ENCODE data around the gene LRSAM1. TPM values are rescaled to one million over a fixed set of nuclear protein-coding genes. Genes with fewer than 3 reads are reported as not detected.
A peak's percentile ranks its signal among the peaks of the same experiment; 100 is the strongest.

LRSAM1 gene
- total RNA-seq, 2 donors from 2014 or later, result 17.5 to 34.4 TPM

- Mint-ChIP-seq H3K27ac (no peak overlapping the region), H3K36me3 (no peaks in the 10 kb centered on the region), H3K27me3 (no peaks in the 10 kb centered on the region), H3K4me1 (ENCODE audit: low read depth in 2 of 2) (no peaks in the 10 kb centered on the region), H3K4me3 (no peak overlapping the region), H3K9me3 (no peaks in the 10 kb centered on the region)
- DNase-seq (ENCODE audit: low spot score) (peak; percentile 35), ATAC-seq (no peak)
Observed at GRCh38 chr9:127502706-127503378, 51.5 kb downstream of the LRSAM1 start.

GRCh38 chr9:127503379-127503921, 52.1 kb downstream of the LRSAM1 start:
- Mint-ChIP-seq H3K4me3 (no peak overlapping the region), H3K36me3 (no peaks in the 10 kb centered on the region), H3K27ac (no peak overlapping the region), H3K4me1 (ENCODE audit: low read depth in 2 of 2) (no peaks in the 10 kb centered on the region), H3K27me3 (no peaks in the 10 kb centered on the region), H3K9me3 (no peaks in the 10 kb centered on the region)
- peak; percentile 56 for DNase-seq (ENCODE audit: low spot score)
- no peak for ATAC-seq

- Mint-ChIP-seq H3K36me3 (no peaks in the 10 kb centered on the region), H3K4me3 (no peak overlapping the region), H3K4me1 (ENCODE audit: low read depth in 2 of 2) (no peaks in the 10 kb centered on the region), H3K9me3 (no peaks in the 10 kb centered on the region), H3K27me3 (no peaks in the 10 kb centered on the region), H3K27ac (no peak overlapping the region)
- peak; percentile 83 for DNase-seq (ENCODE audit: low spot score)
- ATAC-seq, result peak; percentile 79 to 83
Observed at GRCh38 chr9:127503947-127504886, 52.9 kb downstream of the LRSAM1 start.

DNA sequence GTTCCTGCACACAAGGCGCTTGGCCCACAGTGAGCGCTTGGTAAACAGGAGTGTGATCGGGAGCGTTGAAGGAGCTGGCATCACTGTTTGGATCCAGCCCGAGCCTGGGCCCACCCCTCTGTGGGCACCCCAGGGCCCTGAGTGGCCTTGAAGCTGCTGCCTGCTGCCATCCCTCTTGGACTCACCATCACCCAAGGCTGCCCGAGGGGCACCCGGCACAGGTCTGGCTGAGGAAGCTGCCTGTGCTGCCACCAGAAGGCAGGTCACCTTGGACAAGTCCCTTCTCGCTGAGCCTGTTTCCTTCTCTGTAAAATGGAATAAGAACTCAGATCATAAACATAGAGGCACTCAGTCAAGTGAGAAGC, 53.6 kb downstream of the LRSAM1 start:
- H3K4me3 Mint-ChIP-seq, result no peak overlapping the region
- peak; percentile 34 for DNase-seq (ENCODE audit: low spot score)
- no peak overlapping the region for H3K27ac Mint-ChIP-seq
- no peak for ATAC-seq
- H3K4me1 Mint-ChIP-seq (ENCODE audit: low read depth in 2 of 2), result no peaks in the 10 kb centered on the region
- no peaks in the 10 kb centered on the region for H3K9me3 Mint-ChIP-seq
- H3K27me3 Mint-ChIP-seq, result no peaks in the 10 kb centered on the region
- H3K36me3 Mint-ChIP-seq, result no peaks in the 10 kb centered on the region

GRCh38 chr9:127505396-127506116, 54.2 kb downstream of the LRSAM1 start:
- H3K9me3 Mint-ChIP-seq, result no peaks in the 10 kb centered on the region
- H3K27me3 Mint-ChIP-seq, result no peaks in the 10 kb centered on the region
- no peaks in the 10 kb centered on the region for H3K36me3 Mint-ChIP-seq
- H3K27ac Mint-ChIP-seq, result no peak overlapping the region
- H3K4me1 Mint-ChIP-seq (ENCODE audit: low read depth in 2 of 2), result no peaks in the 10 kb centered on the region
- ATAC-seq, result peak in 1 of 2 donors; percentile 24
- DNase-seq (ENCODE audit: low spot score), result peak; percentile 60
- H3K4me3 Mint-ChIP-seq, result no peak overlapping the region

DNA sequence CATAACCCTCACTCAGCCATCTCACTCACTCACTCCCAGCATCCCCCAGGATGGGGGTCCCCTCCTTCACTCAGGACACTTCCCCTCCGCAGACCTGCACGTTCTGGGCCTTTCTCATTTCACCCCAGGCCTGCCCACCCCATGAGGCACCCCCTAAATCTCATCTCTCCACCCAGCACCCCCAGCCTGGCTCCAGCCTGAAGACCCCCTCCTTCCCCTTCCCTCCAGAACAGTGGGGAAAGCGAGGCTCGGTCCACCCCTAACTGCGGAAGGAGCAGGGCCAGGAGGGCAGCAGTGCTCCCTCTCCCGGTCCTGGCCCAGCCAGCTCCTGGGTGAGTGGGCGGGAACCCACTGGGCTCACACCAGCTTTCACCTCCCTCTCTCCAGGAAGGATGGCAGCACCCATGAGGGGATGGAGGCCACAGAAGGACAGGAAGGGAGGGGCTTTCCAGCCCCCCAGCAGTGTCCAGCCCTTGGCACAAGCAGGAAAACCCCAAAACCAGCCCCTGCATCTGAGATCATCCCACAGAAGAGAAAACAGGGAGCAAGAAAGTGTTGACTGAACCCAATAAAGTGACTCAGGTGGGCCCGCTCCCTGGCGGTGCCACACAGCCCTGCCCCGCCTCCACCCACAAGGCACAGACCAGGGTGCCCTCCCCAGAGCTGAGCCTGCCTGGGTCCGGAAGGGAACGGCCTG, 55.0 kb downstream of the LRSAM1 start:
- Mint-ChIP-seq H3K27ac (no peak overlapping the region), H3K9me3 (no peaks in the 10 kb centered on the region), H3K4me3 (no peak overlapping the region), H3K27me3 (no peaks in the 10 kb centered on the region), H3K4me1 (ENCODE audit: low read depth in 2 of 2) (no peaks in the 10 kb centered on the region), H3K36me3 (no peaks in the 10 kb centered on the region)
- ATAC-seq (no peak), DNase-seq (ENCODE audit: low spot score) (peak; percentile 54)

GRCh38 chr9:127506814-127507750, 55.8 kb downstream of the LRSAM1 start:
- DNase-seq (ENCODE audit: low spot score), result peak; percentile 59
- no peak overlapping the region for H3K27ac Mint-ChIP-seq
- H3K4me3 Mint-ChIP-seq, result no peak overlapping the region
- H3K36me3 Mint-ChIP-seq, result no peaks in the 10 kb centered on the region
- H3K9me3 Mint-ChIP-seq, result no peaks in the 10 kb centered on the region
- ATAC-seq, result no peak
- no peaks in the 10 kb centered on the region for H3K4me1 Mint-ChIP-seq (ENCODE audit: low read depth in 2 of 2)
- no peaks in the 10 kb centered on the region for H3K27me3 Mint-ChIP-seq

DNA sequence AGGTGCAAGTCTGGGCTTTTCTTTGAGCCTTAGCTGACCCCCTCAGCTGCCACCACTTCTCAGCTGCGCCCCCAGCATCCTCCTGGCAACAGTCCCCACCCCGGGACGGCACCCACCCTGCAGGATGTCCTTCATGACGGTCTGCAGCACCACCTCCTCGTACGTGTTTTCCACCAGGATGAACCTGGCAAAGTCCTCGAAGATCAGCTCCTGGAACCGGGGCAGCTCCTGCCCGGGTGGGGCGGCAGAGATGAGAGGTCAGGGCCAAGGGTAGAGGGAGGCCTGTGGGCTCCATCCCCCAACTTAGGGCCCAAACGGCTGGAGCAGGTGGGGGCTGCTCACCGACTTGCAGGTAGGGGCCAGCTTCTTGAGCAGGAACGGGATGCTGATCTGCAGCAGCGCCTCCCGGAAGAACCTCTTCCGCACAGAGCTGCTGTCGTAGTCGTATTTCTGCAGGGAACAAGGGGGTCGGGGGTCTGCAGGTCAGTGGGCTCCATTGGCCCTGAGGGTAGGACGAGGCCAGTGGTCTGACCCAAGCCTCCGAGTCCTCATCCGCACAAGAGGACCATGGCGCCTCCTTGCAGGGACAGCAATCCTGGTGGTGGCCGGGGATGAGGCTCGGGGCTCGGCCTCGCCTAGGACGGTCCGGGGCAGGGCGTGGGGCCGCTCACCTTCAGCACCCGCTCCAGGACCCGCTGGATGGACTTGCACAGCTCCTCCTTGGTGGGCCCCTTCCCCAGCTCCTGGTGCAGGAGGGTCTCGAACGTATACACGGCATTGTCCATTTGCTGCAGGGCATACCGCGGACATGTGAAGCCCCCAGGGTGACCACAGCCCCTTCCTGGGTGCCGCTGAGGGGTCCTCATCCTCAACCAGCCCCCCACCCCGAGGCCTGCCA, 56.7 kb downstream of the LRSAM1 start:
- ATAC-seq (no peak), DNase-seq (ENCODE audit: low spot score) (peak; percentile 57)
- Mint-ChIP-seq H3K27ac (no peak overlapping the region), H3K36me3 (no peaks in the 10 kb centered on the region), H3K27me3 (no peaks in the 10 kb centered on the region), H3K4me3 (no peak overlapping the region), H3K9me3 (no peaks in the 10 kb centered on the region), H3K4me1 (ENCODE audit: low read depth in 2 of 2) (no peaks in the 10 kb centered on the region)

DNA sequence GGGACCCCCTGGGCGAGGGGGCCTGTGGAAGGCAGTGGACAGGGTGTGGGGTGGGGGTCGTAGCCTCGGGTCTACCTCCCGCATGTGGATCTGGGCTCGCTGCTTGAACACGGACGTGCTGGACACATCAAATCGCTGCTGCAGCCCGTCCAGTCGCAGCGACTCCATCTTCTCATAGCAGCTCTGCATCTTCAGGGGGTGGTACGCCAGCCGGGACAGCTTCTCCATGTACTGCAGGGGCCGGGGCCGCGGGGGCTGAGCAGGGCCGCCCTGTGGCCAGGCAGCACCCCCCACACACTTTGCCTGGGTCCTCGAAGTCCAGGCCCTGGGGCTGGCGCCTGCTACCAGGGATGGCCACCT, 57.6 kb downstream of the LRSAM1 start:
- no peaks in the 10 kb centered on the region for H3K27me3 Mint-ChIP-seq
- no peaks in the 10 kb centered on the region for H3K9me3 Mint-ChIP-seq
- DNase-seq (ENCODE audit: low spot score) (peak; percentile 47), ATAC-seq (no peak)
- H3K36me3 Mint-ChIP-seq, result no peaks in the 10 kb centered on the region
- H3K4me1 Mint-ChIP-seq (ENCODE audit: low read depth in 2 of 2), result no peaks in the 10 kb centered on the region
- H3K4me3 Mint-ChIP-seq, result no peak overlapping the region
- no peak overlapping the region for H3K27ac Mint-ChIP-seq

DNA sequence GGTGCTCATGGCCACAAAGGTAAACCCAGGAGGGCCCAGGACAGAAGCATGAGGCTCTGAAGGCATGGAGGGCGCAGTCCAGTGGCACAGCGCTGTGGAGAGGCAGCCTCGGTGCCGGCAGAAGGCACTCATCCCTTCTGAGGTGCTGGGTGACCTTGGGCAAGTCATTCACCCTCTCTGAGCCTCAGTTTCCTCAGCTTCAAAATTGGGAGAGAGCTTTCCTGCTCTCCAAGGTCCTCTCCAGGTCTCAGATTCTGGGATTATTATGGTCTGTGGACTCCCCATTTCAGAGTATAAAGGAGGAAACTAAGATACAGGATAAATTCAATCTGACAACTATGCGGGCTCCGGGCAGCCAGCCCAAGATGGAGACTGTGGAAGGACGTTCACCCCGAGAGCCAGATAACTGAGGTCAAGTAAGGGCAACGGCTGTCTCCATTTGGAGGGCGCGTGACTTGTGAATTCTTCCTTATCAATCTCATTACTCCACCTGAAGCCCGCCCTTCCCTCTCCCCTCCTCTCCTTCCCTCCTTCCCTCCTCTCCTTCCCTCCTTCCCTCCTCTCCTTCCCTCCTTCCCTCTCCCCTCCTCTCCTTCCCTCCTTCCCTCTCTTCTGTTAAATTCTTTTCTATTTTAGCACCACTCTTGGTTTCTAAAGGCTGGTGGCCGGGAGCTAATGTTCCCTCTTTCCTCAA, 58.1 kb downstream of the LRSAM1 start:
- no peaks in the 10 kb centered on the region for H3K27me3 Mint-ChIP-seq
- H3K9me3 Mint-ChIP-seq, result no peaks in the 10 kb centered on the region
- H3K4me3 Mint-ChIP-seq, result no peak overlapping the region
- H3K27ac Mint-ChIP-seq, result no peak overlapping the region
- peak; percentile 13 for DNase-seq (ENCODE audit: low spot score)
- no peaks in the 10 kb centered on the region for H3K4me1 Mint-ChIP-seq (ENCODE audit: low read depth in 2 of 2)
- ATAC-seq, result no peak
- no peaks in the 10 kb centered on the region for H3K36me3 Mint-ChIP-seq

GRCh38 chr9:127509955-127510299, 58.6 kb downstream of the LRSAM1 start:
- H3K27me3 Mint-ChIP-seq, result no peaks in the 10 kb centered on the region
- no peak for DNase-seq (ENCODE audit: low spot score)

More at GRCh38 chr9:127509955-127510299, 58.6 kb downstream of the LRSAM1 start:
- Mint-ChIP-seq H3K9me3 (no peaks in the 10 kb centered on the region), H3K4me3 (no peak overlapping the region), H3K36me3 (no peaks in the 10 kb centered on the region), H3K4me1 (ENCODE audit: low read depth in 2 of 2) (no peaks in the 10 kb centered on the region), H3K27ac (no peak overlapping the region)
- ATAC-seq, result no peak

Measured in natural killer cell treated with Interleukin-12 subunit alpha and Interleukin-12 subunit beta and Interleukin-15 and Interleukin-18, amount 100 ng/mL, for 72 hours (primary cell).